ENCODE results near the gene SERPINF2.
"Not testable (repeated sequence)": the region's sequence is repeated elsewhere in the genome, so short reads cannot be mapped to it uniquely, and the experiment has no call there.

SERPINF2 gene

GRCh38 chr17:1742371-1743087 lies at the start of gene SERPINF2:
TSS of gene SERPINF2 (plus strand) at chr17:1742871. CDS start at chr17:1744996, 2,125 bp downstream.
- DNase-seq (ENCODE audit: low read depth in 3 of 3) = no peak

- DNase-seq (ENCODE audit: low read depth in 3 of 3) = no peak
These were observed 49.3 kb upstream of the SERPINF2 start for GRCh38 chr17:1693339-1693738.

- no peak for DNase-seq (ENCODE audit: low read depth in 3 of 3)
These were observed 47.3 kb upstream of the SERPINF2 start for GRCh38 chr17:1695365-1695764.

GRCh38 chr17:1697681-1698080 lies 45.0 kb upstream of the SERPINF2 start:
- no peak for DNase-seq (ENCODE audit: low read depth in 3 of 3)

GRCh38 chr17:1699891-1700290 lies 42.8 kb upstream of the SERPINF2 start:
- not testable (repeated sequence) for DNase-seq (ENCODE audit: low read depth in 3 of 3)

GRCh38 chr17:1703063-1703462 lies 39.6 kb upstream of the SERPINF2 start:
- DNase-seq (ENCODE audit: low read depth in 3 of 3) = no peak

GRCh38 chr17:1705004-1705403 lies 37.7 kb upstream of the SERPINF2 start:
- DNase-seq (ENCODE audit: low read depth in 3 of 3) = no peak

- no peak for DNase-seq (ENCODE audit: low read depth in 3 of 3)
These were observed 35.6 kb upstream of the SERPINF2 start for GRCh38 chr17:1707107-1707506.

- DNase-seq (ENCODE audit: low read depth in 3 of 3) = not testable (repeated sequence)
These were observed 33.8 kb upstream of the SERPINF2 start for GRCh38 chr17:1708791-1709346.

GRCh38 chr17:1709403-1709951 lies 33.2 kb upstream of the SERPINF2 start:
- no peak for DNase-seq (ENCODE audit: low read depth in 3 of 3)

- no peak for DNase-seq (ENCODE audit: low read depth in 3 of 3)
These were observed 32.5 kb upstream of the SERPINF2 start, which contains the start of gene TLCD2 for GRCh38 chr17:1709971-1710806. TSS of gene TLCD2 (minus strand) at chr17:1710377. CDS start at chr17:1710242, 135 bp downstream.

GRCh38 chr17:1710807-1711553 lies 31.7 kb upstream of the SERPINF2 start:
- DNase-seq (ENCODE audit: low read depth in 3 of 3) = no peak

GRCh38 chr17:1711804-1712203 lies 30.9 kb upstream of the SERPINF2 start:
- DNase-seq (ENCODE audit: low read depth in 3 of 3) = no peak

GRCh38 chr17:1712271-1712670 lies 30.4 kb upstream of the SERPINF2 start:
- no peak for DNase-seq (ENCODE audit: low read depth in 3 of 3)

- DNase-seq (ENCODE audit: low read depth in 3 of 3) = no peak
These were observed 29.4 kb upstream of the SERPINF2 start for GRCh38 chr17:1713160-1713877.

- no peak for DNase-seq (ENCODE audit: low read depth in 3 of 3)
These were observed 28.7 kb upstream of the SERPINF2 start for GRCh38 chr17:1713878-1714426.

GRCh38 chr17:1714427-1714979 lies 28.2 kb upstream of the SERPINF2 start:
- no peak for DNase-seq (ENCODE audit: low read depth in 3 of 3)

- DNase-seq (ENCODE audit: low read depth in 3 of 3) = no peak
These were observed 27.5 kb upstream of the SERPINF2 start for GRCh38 chr17:1714980-1715802.

GRCh38 chr17:1715803-1716075 lies 26.9 kb upstream of the SERPINF2 start:
- no peak for DNase-seq (ENCODE audit: low read depth in 3 of 3)
